HCT116 (cell line): ENCODE measurements around the gene CELF3. TPM values are rescaled to one million over a fixed set of nuclear protein-coding genes. Genes with fewer than 3 reads are reported as not detected.

ENCODE experiments used
- ATAC-seq: fragments of 200-7000 bp; cut with Tn5 transposase; 2 replicates; pipeline ENCODE4 v1.9.1; 2020; ENCODE audit warnings: mild to moderate bottlenecking, moderate library complexity
- BruUV-seq: library from RNA; stranded (reverse); fragments of 400-500 nt; replicated peaks from 2 replicates; lab custom pipeline; 2021; lab: Mats Ljungman, UMichigan
- CTCF ChIA-PET: fragments of 300-600 bp; sonication (Branson Sonifier 250); formaldehyde crosslinking; loops from one replicate; lab custom pipeline; 2021; ENCODE audit warnings: antibody characterized with exemption; lab: Charles Lee
- POLR2A ChIA-PET: fragments of 300-600, 350-600 bp; sonication (Branson Sonifier 250); formaldehyde crosslinking; loops from one replicate; lab custom pipeline; 2021; ENCODE audit warnings: antibody characterized with exemption; lab: Charles Lee
- RAD21 ChIA-PET, 2 experiments: fragments of 300-600 bp; sonication (Branson Sonifier 250); formaldehyde crosslinking; loops; one replicate each; lab custom pipeline; 2023; ENCODE audit warnings: low total read pairs in 2 of 2; ENCODE audit not compliant: uncharacterized antibody in 2 of 2, unreplicated experiment in 2 of 2, low non-redundant PET in 1 of 2; lab: Charles Lee
- DNase-seq: peaks from one replicate; pipeline ENCODE4 v3.0.0-alpha.2; 2010; ENCODE audit warnings: low read depth, low spot score
- H2AFZ ChIP-seq: fragments of 200-600 bp; shearing (Covaris generic), sonication (generic); 2 replicates; pipeline ENCODE4 v1.6.1; 2017; ENCODE audit warnings: low read depth, mixed run types, mixed read lengths, antibody characterized with exemption, low read length; ENCODE audit not compliant: poor library complexity, severe bottlenecking
- H3K27ac ChIP-seq: 2 replicates; pipeline ENCODE4 v1.5.1; 2012; ENCODE audit warnings: low read depth, low read length
- H3K27me3 ChIP-seq: fragments of 200-600 bp; sonication (generic); 2 replicates; pipeline ENCODE4 v1.6.1; 2016; ENCODE audit warnings: mixed run types, low read length, mixed read lengths; ENCODE audit not compliant: insufficient read depth
- H3K36me3 ChIP-seq, 2 experiments: fragments of 200-500 bp in 1 of 2; fragments of 200-600 bp in 1 of 2; sonication (Bioruptor generic) in 1 of 2; sonication (generic) in 1 of 2; 2 replicates each; pipeline versions ENCODE4 v1.5.1 to v1.6.1; 2014 to 2016; ENCODE audit warnings: low read length in 2 of 2, inconsistent platforms in 1 of 2, mixed read lengths in 1 of 2, mixed run types in 1 of 2; ENCODE audit not compliant: insufficient read depth in 2 of 2, control insufficient read depth in 1 of 2
- H3K4me1 ChIP-seq, 2 experiments: fragments of 200-600 bp in 1 of 2; sonication (generic) in 1 of 2; 2 replicates each; pipeline versions ENCODE4 v1.5.1 to v1.6.1; 2012 to 2017; ENCODE audit warnings: low read length in 2 of 2, inconsistent platforms in 1 of 2, mild to moderate bottlenecking in 1 of 2, mixed read lengths in 1 of 2, mixed run types in 1 of 2, moderate library complexity in 1 of 2; ENCODE audit not compliant: insufficient read depth in 2 of 2, control insufficient read depth in 1 of 2
- H3K4me2 ChIP-seq: fragments of 200-600 bp; sonication (generic); 2 replicates; pipeline ENCODE4 v1.6.1; 2017; ENCODE audit warnings: mixed run types, low read length, mixed read lengths
- H3K4me3 ChIP-seq, 2 experiments: fragments of 200-600 bp in 1 of 2; sonication (generic) in 1 of 2; replicated peaks in 1 of 2; 2 replicates each; pipeline ENCODE4 v1.5.1; 2011 to 2016; ENCODE audit warnings: low read length in 2 of 2, control low read depth in 1 of 2, low read depth in 1 of 2, mild to moderate bottlenecking in 1 of 2, mixed read lengths in 1 of 2, mixed run types in 1 of 2
- H3K79me2 ChIP-seq: fragments of 200-600 bp; sonication (generic); 2 replicates; pipeline ENCODE4 v1.6.1; 2017; ENCODE audit warnings: mild to moderate bottlenecking, mixed run types, low read length, moderate library complexity, mixed read lengths; ENCODE audit not compliant: insufficient read depth
- H3K9ac ChIP-seq: fragments of 200-600 bp; sonication (generic); 2 replicates; pipeline ENCODE4 v1.6.1; 2016; ENCODE audit warnings: low read length, mixed read lengths
- H3K9me2 ChIP-seq: fragments of 200-600 bp; sonication (generic), shearing (Covaris generic); 2 replicates; pipeline ENCODE4 v1.6.1; 2017; ENCODE audit warnings: mixed run types, mild to moderate bottlenecking, moderate library complexity; ENCODE audit not compliant: insufficient read depth
- H3K9me3 ChIP-seq, 2 experiments: fragments of 200-500 bp in 1 of 2; fragments of 200-600 bp in 1 of 2; sonication (Bioruptor generic) in 1 of 2; sonication (generic) in 1 of 2; 2 replicates each; pipeline ENCODE4 v1.6.1; 2014 to 2017; ENCODE audit warnings: low read length in 2 of 2, mixed read lengths in 2 of 2, inconsistent platforms in 1 of 2, low read depth in 1 of 2, mild to moderate bottlenecking in 1 of 2, mixed run types in 1 of 2, moderate library complexity in 1 of 2; ENCODE audit not compliant: control insufficient read depth in 1 of 2, insufficient read depth in 1 of 2
- H4K20me1 ChIP-seq: fragments of 200-600 bp; sonication (generic), shearing (Covaris generic); 2 replicates; pipeline ENCODE4 v1.6.1; 2017; ENCODE audit warnings: mixed run types, mild to moderate bottlenecking, moderate library complexity; ENCODE audit not compliant: insufficient read depth
- POLR2AphosphoS5 ChIP-seq: IDR thresholded peaks from 2 replicates; pipeline ENCODE4 v1.6.1; 2011; ENCODE audit warnings: mild to moderate bottlenecking, low read depth, low read length, moderate library complexity
- RAD21 ChIP-seq: IDR thresholded peaks from 2 replicates; pipeline ENCODE4 v1.6.1; 2012; ENCODE audit warnings: low read depth, mild to moderate bottlenecking
- SP1 ChIP-seq: IDR thresholded peaks from 2 replicates; pipeline ENCODE4 v1.6.1; 2012; ENCODE audit warnings: low read depth
- ZBTB33 ChIP-seq: IDR thresholded peaks from 2 replicates; pipeline ENCODE4 v1.6.1; 2011; ENCODE audit warnings: mild to moderate bottlenecking, low read length, moderate library complexity; ENCODE audit not compliant: insufficient replicate concordance; ENCODE audit errors: extremely low read depth
- ZFX ChIP-seq: fragments of 450-650 bp; IDR thresholded peaks from 2 replicates; pipeline ENCODE4 v1.6.1; 2017
- intact Hi-C: fragments of 100-400 bp; cut with micrococcal nuclease; formaldehyde crosslinking; loops from 2 replicates; pipeline ENCODE4 v1.10.0; 2022
- total RNA-seq: library from RNA; stranded (reverse); gene quantifications from one replicate; pipeline ENCODE4 v1.2.1, GENCODE V29; 2021; ENCODE audit not compliant: unreplicated experiment
- TF ChIP-seq, protein P1 (sequence below): IDR thresholded peaks from 2 replicates; pipeline ENCODE4 v1.6.1; 2012; ENCODE audit warnings: low read depth

CELF3 gene
- total RNA-seq, 1 experiment from 2014 or later, result not detected

GRCh38 chr1:151739590-151740355 is 23.2 kb upstream of the CELF3 start:
- no TSS peak for BruUV-seq
- Histone ChIP-seq H3K27ac (no peak overlapping the region), H3K9me2 (no peaks in the 10 kb centered on the region), H3K4me1 (peaks cover 6 to 10% of the 10 kb centered on the region in 2 experiments; a peak in 2 of 4 replicates), H3K79me2 (no peaks in the 10 kb centered on the region), H3K4me3 (no peak overlapping the region), H4K20me1 (no peaks in the 10 kb centered on the region), H3K4me2 (peak overlapping the region; percentile 1; the same call in 1 of the 2 replicates), H3K36me3 (no peaks in the 10 kb centered on the region), H3K9ac (no peak overlapping the region), H3K27me3 (no peaks in the 10 kb centered on the region), H3K9me3 (peaks cover 0 to 7% of the 10 kb centered on the region in 2 experiments; a peak in 1 of 4 replicates), H2AFZ (no peak overlapping the region)
- ChIA-PET POLR2A (no interaction called here), RAD21 (no interaction called here), CTCF (no interaction called here)
- intact Hi-C loops, result no loop called here
- DNase-seq (no peak), ATAC-seq (no peak; the same call in 1 of the 2 replicates)
- TF ChIP-seq RAD21 (peak; percentile 23; the same call in 1 of the 2 replicates), SP1 (no peak), ZFX (no peak)
- TF ChIP-seq, protein P1, sequence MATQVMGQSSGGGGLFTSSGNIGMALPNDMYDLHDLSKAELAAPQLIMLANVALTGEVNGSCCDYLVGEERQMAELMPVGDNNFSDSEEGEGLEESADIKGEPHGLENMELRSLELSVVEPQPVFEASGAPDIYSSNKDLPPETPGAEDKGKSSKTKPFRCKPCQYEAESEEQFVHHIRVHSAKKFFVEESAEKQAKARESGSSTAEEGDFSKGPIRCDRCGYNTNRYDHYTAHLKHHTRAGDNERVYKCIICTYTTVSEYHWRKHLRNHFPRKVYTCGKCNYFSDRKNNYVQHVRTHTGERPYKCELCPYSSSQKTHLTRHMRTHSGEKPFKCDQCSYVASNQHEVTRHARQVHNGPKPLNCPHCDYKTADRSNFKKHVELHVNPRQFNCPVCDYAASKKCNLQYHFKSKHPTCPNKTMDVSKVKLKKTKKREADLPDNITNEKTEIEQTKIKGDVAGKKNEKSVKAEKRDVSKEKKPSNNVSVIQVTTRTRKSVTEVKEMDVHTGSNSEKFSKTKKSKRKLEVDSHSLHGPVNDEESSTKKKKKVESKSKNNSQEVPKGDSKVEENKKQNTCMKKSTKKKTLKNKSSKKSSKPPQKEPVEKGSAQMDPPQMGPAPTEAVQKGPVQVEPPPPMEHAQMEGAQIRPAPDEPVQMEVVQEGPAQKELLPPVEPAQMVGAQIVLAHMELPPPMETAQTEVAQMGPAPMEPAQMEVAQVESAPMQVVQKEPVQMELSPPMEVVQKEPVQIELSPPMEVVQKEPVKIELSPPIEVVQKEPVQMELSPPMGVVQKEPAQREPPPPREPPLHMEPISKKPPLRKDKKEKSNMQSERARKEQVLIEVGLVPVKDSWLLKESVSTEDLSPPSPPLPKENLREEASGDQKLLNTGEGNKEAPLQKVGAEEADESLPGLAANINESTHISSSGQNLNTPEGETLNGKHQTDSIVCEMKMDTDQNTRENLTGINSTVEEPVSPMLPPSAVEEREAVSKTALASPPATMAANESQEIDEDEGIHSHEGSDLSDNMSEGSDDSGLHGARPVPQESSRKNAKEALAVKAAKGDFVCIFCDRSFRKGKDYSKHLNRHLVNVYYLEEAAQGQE, result no peak

GRCh38 chr1:151737479-151737878 is 20.9 kb upstream of the CELF3 start:
- Histone ChIP-seq H3K4me1 (peaks cover 6 to 10% of the 10 kb centered on the region in 2 experiments; a peak in 2 of 4 replicates), H2AFZ (no peak overlapping the region)

More at GRCh38 chr1:151737479-151737878, 20.9 kb upstream of the CELF3 start:
- Histone ChIP-seq H3K9me3 (peaks cover 0 to 7% of the 10 kb centered on the region in 2 experiments; a peak in 1 of 4 replicates), H3K79me2 (no peaks in the 10 kb centered on the region), H3K4me2 (no peak overlapping the region), H3K9ac (no peak overlapping the region), H3K36me3 (no peaks in the 10 kb centered on the region), H3K27me3 (no peaks in the 10 kb centered on the region), H4K20me1 (no peaks in the 10 kb centered on the region), H3K27ac (no peak overlapping the region), H3K9me2 (no peaks in the 10 kb centered on the region), H3K4me3 (no peak overlapping the region)
- intact Hi-C loops, result no loop called here
- CTCF ChIA-PET, result interaction anchor here (0.5 to 1.0 kb wide), 2 partner anchors 62 to 437 kb away, joined by 3 to 4 read pairs; no protein-coding TSS in a partner anchor
- RAD21 ChIA-PET, result no interaction called here
- no TSS peak for BruUV-seq
- DNase-seq (no peak), ATAC-seq (no peak)
- POLR2A ChIA-PET, result no interaction called here
- TF ChIP-seq POLR2AphosphoS5 (no peak), ZBTB33 (no peak), RAD21 (no peak)
- TF ChIP-seq, protein P1, result no peak
